A673 (cell line): ENCODE results near the gene DKK3. TPM values are rescaled to one million over a fixed set of nuclear protein-coding genes. Genes with fewer than 3 reads are reported as not detected.

ENCODE experiments used
- BruUV-seq: library from RNA; stranded (reverse); fragments of 400-500 nt; replicated peaks from 2 replicates; lab custom pipeline; 2021; lab: Mats Ljungman, UMichigan
- CTCF ChIA-PET: fragments of 300-600 bp; sonication (Branson Sonifier 250); formaldehyde crosslinking; loops from one replicate; lab custom pipeline; 2022; ENCODE audit warnings: antibody characterized with exemption; lab: Charles Lee
- POLR2A ChIA-PET: fragments of 300-600 bp; sonication (Branson Sonifier 250); formaldehyde crosslinking; loops from one replicate; lab custom pipeline; 2022; ENCODE audit warnings: antibody characterized with exemption; ENCODE audit not compliant: low non-redundant PET; lab: Charles Lee
- DNase-seq: peaks from one replicate; pipeline ENCODE4 v3.0.0-alpha.2; 2015; ENCODE audit warnings: low spot score
- H3K27ac ChIP-seq: fragments of 200-600 bp; sonication (generic); 2 replicates; pipeline ENCODE4 v1.5.1; 2016; ENCODE audit warnings: mixed run types, low read depth, mild to moderate bottlenecking, mixed read lengths, antibody characterized with exemption, low read length; ENCODE audit not compliant: poor library complexity, severe bottlenecking
- H3K27me3 ChIP-seq: fragments of 200-600 bp; sonication (generic); replicated peaks from 2 replicates; pipeline ENCODE4 v1.6.1; 2017; ENCODE audit warnings: mixed run types, low read depth, mild to moderate bottlenecking, mixed read lengths, antibody characterized with exemption, low read length; ENCODE audit not compliant: insufficient read depth, poor library complexity
- H3K36me3 ChIP-seq: fragments of 200-600 bp; sonication (generic); 2 replicates; pipeline ENCODE4 v1.6.1; 2016; ENCODE audit warnings: mixed run types, mild to moderate bottlenecking, mixed read lengths, antibody characterized with exemption, low read length; ENCODE audit not compliant: insufficient read depth, poor library complexity, severe bottlenecking
- H3K4me1 ChIP-seq: fragments of 200-600 bp; sonication (generic); 2 replicates; pipeline ENCODE4 v1.6.1; 2017; ENCODE audit warnings: mixed run types, mild to moderate bottlenecking, mixed read lengths, antibody characterized with exemption, low read length; ENCODE audit not compliant: insufficient read depth, poor library complexity, severe bottlenecking
- H3K4me3 ChIP-seq: fragments of 200-600 bp; sonication (generic); 2 replicates; pipeline ENCODE4 v1.5.1; 2016; ENCODE audit warnings: low read depth, mixed run types, mild to moderate bottlenecking, mixed read lengths, low read length; ENCODE audit not compliant: poor library complexity, severe bottlenecking
- H3K9me3 ChIP-seq: fragments of 200-600 bp; sonication (generic); 2 replicates; pipeline ENCODE4 v1.6.1; 2016; ENCODE audit warnings: mixed run types, low read depth, mild to moderate bottlenecking, mixed read lengths, antibody characterized with exemption, low read length; ENCODE audit not compliant: poor library complexity, severe bottlenecking
- EZH2 ChIP-seq: fragments of 200-600 bp; sonication (generic); IDR thresholded peaks from 2 replicates; pipeline ENCODE4 v1.6.1; 2017; ENCODE audit warnings: borderline replicate concordance, low read depth, mild to moderate bottlenecking, mixed read lengths, antibody characterized with exemption, low read length; ENCODE audit not compliant: poor library complexity, severe bottlenecking
- intact Hi-C: fragments of 100-400 bp; cut with micrococcal nuclease; formaldehyde crosslinking; loops from one replicate; pipeline ENCODE4 v1.10.0; 2022; ENCODE audit not compliant: unreplicated experiment
- total RNA-seq: library from RNA; stranded (reverse); gene quantifications from 2 replicates; pipeline ENCODE4 v1.2.3, GENCODE V29; 2021
- TF ChIP-seq, protein P1 (sequence below): fragments of 300-800, 200-600 bp; sonication (generic); conservative IDR thresholded peaks from 2 replicates; pipeline ENCODE4 v1.5.1; 2017; ENCODE audit warnings: low read depth, mild to moderate bottlenecking, antibody characterized with exemption, low read length, moderate library complexity, mixed read lengths

DKK3 gene
- total RNA-seq, 1 experiment from 2014 or later = 0.77 TPM

GRCh38 chr11:11942668-11943067 is 65.8 kb downstream of the DKK3 start:
- Histone ChIP-seq H3K4me3 (no peak overlapping the region), H3K27me3 (no peaks in the 10 kb centered on the region), H3K9me3 (no peaks in the 10 kb centered on the region), H3K27ac (no peak overlapping the region), H3K4me1 (peaks cover 13% of the 10 kb centered on the region), H3K36me3 (peaks cover 31% of the 10 kb centered on the region)
- no peak for TF ChIP-seq EZH2
- no TSS peak for BruUV-seq
- POLR2A ChIA-PET = no interaction called here
- DNase-seq = no peak
- intact Hi-C loops = no loop called here
- CTCF ChIA-PET = no interaction called here

DNA sequence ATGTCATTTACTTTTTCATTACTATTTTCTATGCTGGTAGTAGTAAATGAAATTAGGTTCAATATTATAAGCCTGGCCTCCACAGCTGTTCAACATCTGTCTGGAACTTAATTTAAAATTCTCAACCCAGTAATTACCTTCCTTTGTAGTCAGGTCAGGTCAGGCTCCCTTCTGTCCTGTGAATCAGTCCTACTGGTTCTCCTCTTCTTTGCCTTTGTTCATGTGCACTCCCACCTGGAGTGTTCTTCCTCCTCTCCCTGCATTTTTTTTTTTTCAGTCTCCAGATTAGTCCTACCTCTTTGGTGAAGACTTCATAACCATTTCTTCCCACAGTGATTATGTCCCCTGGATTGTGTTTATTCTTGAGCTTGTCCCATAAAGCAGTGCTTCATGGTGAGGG is 67.9 kb downstream of the DKK3 start:
- CTCF ChIA-PET = no interaction called here
- intact Hi-C loops = no loop called here
- TF ChIP-seq EZH2 = no peak
- TF ChIP-seq, protein P1, sequence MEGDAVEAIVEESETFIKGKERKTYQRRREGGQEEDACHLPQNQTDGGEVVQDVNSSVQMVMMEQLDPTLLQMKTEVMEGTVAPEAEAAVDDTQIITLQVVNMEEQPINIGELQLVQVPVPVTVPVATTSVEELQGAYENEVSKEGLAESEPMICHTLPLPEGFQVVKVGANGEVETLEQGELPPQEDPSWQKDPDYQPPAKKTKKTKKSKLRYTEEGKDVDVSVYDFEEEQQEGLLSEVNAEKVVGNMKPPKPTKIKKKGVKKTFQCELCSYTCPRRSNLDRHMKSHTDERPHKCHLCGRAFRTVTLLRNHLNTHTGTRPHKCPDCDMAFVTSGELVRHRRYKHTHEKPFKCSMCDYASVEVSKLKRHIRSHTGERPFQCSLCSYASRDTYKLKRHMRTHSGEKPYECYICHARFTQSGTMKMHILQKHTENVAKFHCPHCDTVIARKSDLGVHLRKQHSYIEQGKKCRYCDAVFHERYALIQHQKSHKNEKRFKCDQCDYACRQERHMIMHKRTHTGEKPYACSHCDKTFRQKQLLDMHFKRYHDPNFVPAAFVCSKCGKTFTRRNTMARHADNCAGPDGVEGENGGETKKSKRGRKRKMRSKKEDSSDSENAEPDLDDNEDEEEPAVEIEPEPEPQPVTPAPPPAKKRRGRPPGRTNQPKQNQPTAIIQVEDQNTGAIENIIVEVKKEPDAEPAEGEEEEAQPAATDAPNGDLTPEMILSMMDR = no peak
- H3K9me3 ChIP-seq = no peaks in the 10 kb centered on the region
- H3K4me3 ChIP-seq = no peak overlapping the region
- H3K4me1 ChIP-seq = no peaks in the 10 kb centered on the region
- BruUV-seq = no TSS peak
- DNase-seq = no peak
- POLR2A ChIA-PET = no interaction called here
- H3K27me3 ChIP-seq = no peaks in the 10 kb centered on the region
- H3K27ac ChIP-seq = no peak overlapping the region
- peaks cover 38% of the 10 kb centered on the region for H3K36me3 ChIP-seq

DNA sequence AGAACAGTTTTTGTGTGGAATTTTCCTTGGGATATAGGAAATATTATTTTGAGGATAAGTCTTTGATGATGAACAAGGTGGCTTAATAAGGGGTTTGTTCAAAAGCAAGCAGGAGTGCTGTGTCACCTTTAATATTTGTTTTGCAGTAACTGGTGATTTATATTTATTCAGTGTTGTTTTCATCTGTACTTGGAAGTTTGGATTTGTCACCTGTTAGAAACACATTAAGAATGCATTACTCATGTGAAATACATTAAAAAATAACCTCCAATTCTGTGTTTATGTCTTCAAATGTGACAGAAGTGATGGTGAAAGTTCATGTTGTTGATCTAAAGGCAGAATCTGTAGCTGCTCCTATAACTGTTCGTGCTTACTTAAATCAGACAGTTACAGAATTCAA is 70.5 kb downstream of the DKK3 start:
- no peak for DNase-seq

DNA sequence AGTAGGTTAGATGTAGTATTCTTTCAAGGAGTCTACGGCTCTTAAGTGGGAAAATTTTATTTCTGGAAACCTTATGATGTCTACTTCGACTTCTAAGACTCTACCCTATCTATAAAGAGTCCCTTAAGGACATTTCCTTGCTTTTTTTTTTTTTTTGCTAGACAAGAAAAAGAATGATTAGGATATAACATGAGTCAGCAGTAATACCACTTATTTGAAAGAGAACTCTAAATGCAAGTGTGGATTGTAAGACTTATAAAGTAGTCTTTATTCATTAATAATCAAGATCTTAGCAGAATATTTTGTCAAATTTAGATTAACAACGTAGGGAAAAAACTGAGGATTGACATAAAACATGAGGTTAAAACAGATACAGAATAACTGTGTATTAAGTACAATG is 71.0 kb downstream of the DKK3 start:
- Histone ChIP-seq H3K4me3 (no peak overlapping the region), H3K36me3 (peaks cover 49% of the 10 kb centered on the region), H3K9me3 (no peaks in the 10 kb centered on the region), H3K27ac (no peak overlapping the region), H3K4me1 (no peaks in the 10 kb centered on the region), H3K27me3 (no peaks in the 10 kb centered on the region)
- no peak for DNase-seq
- BruUV-seq = no TSS peak
- ChIA-PET CTCF (no interaction called here), POLR2A (no interaction called here)
- intact Hi-C loops = loop anchor here (10.0 kb wide), 1 partner anchor 347 kb away; no protein-coding TSS in a partner anchor
- no peak for TF ChIP-seq EZH2
- TF ChIP-seq, protein P1 = no peak

More for the DNA sequence above, 70.5 kb downstream of the DKK3 start:
- ChIA-PET POLR2A (no interaction called here), CTCF (no interaction called here)
- intact Hi-C loops = loop anchor here (10.0 kb wide), 1 partner anchor 347 kb away; no protein-coding TSS in a partner anchor
- H3K27me3 ChIP-seq = no peaks in the 10 kb centered on the region
- H3K4me3 ChIP-seq = no peak overlapping the region
- H3K36me3 ChIP-seq = peaks cover 52% of the 10 kb centered on the region
- H3K4me1 ChIP-seq = no peaks in the 10 kb centered on the region
- BruUV-seq = no TSS peak
- H3K9me3 ChIP-seq = no peaks in the 10 kb centered on the region
- TF ChIP-seq, protein P1 = no peak
- TF ChIP-seq EZH2 = no peak
- no peak overlapping the region for H3K27ac ChIP-seq
